ENCODE data around the gene DCLRE1A. TPM values are rescaled to one million over a fixed set of nuclear protein-coding genes. Genes with fewer than 3 reads are reported as not detected.

The DCLRE1A gene
- total and polyA plus RNA-seq, 9 of the 15 experiments (the other 6 are each of a cell fraction or from before 2014, with no cell fraction given): 8.5 to 25.5 (median 15.5) TPM

- TF ChIP-seq PHF8 (IDR thresholded peaks at IDR 0.05; ENCODE audit: borderline replicate concordance, low read length) (peak; percentile 77; the same call in 1 of the 2 replicates), PRDM10 (IDR thresholded peaks at IDR 0.05; ENCODE audit: partially characterized antibody) (peak; percentile 8), MYBL2 (IDR thresholded peaks at IDR 0.05; ENCODE audit: low read depth) (no peak), MYBL2 (CRISPR knock-in tag; IDR thresholded peaks at IDR 0.05; ENCODE audit: borderline replicate concordance) (no peak), CTBP1 (IDR thresholded peaks at IDR 0.05; ENCODE audit: borderline replicate concordance) (0 out of 2 replicates have a peak, but pooled peaks have one; percentile 27), PCBP1 (IDR thresholded peaks at IDR 0.05; ENCODE audit: low read depth, low read length, poor library complexity, severe bottlenecking) (peak; percentile 53), NFRKB (IDR thresholded peaks at IDR 0.05; ENCODE audit: low read depth) (0 out of 2 replicates have a peak, but pooled peaks have one; percentile 16), HSF4 (CRISPR knock-in tag; IDR thresholded peaks at IDR 0.05; ENCODE audit: borderline replicate concordance) (no peak), ARID2 (IDR thresholded peaks at IDR 0.05) (no peak), POLR2G (IDR thresholded peaks at IDR 0.05; ENCODE audit: low read depth, low read length) (peak; percentile 87), E2F1 (CRISPR knock-in tag; IDR thresholded peaks at IDR 0.05) (no peak), NCOA6 (IDR thresholded peaks at IDR 0.05) (peak; percentile 62; the same call in 1 of the 2 replicates), SMARCA5 (IDR thresholded peaks at IDR 0.05) (no peak), RBBP5 (IDR thresholded peaks at IDR 0.05; ENCODE audit: borderline replicate concordance, insufficient read depth, low read length, poor library complexity, severe bottlenecking) (peak; percentile 90), XRCC5 (IDR thresholded peaks at IDR 0.05; ENCODE audit: low read depth, low read length) (no peak), HMGN3 (IDR thresholded peaks at IDR 0.05; ENCODE audit: borderline replicate concordance, extremely low read depth, insufficient read length, low read depth, low read length) (no peak), SUPT5H (IDR thresholded peaks at IDR 0.05) (peak; percentile 48; the same call in 1 of the 2 replicates), MECOM (CRISPR knock-in tag; IDR thresholded peaks at IDR 0.05) (0 out of 2 replicates have a peak, but pooled peaks have one; percentile 62), DACH1 (IDR thresholded peaks at IDR 0.05; ENCODE audit: partially characterized antibody) (peak; percentile 13), KDM5B (IDR thresholded peaks at IDR 0.05; ENCODE audit: insufficient replicate concordance, low read depth, low read length) (peak; percentile 79), TGIF2 (CRISPR knock-in tag; IDR thresholded peaks at IDR 0.05) (0 out of 2 replicates have a peak, but pooled peaks have one; percentile 49), ZNF551 (CRISPR knock-in tag; IDR thresholded peaks at IDR 0.05) (no peak), TOE1 (IDR thresholded peaks at IDR 0.05; ENCODE audit: borderline replicate concordance) (peak; percentile 16; the same call in 1 of the 2 replicates), TOE1 (CRISPR knock-in tag; IDR thresholded peaks at IDR 0.05; ENCODE audit: borderline replicate concordance, low read depth) (no peak)
Measured at GRCh38 chr10:113854761-113855588, 1.1 kb upstream of the DCLRE1A start (continued).
